ENCODE data around the gene MYBPH.

- TF ChIP-seq, protein P1, sequence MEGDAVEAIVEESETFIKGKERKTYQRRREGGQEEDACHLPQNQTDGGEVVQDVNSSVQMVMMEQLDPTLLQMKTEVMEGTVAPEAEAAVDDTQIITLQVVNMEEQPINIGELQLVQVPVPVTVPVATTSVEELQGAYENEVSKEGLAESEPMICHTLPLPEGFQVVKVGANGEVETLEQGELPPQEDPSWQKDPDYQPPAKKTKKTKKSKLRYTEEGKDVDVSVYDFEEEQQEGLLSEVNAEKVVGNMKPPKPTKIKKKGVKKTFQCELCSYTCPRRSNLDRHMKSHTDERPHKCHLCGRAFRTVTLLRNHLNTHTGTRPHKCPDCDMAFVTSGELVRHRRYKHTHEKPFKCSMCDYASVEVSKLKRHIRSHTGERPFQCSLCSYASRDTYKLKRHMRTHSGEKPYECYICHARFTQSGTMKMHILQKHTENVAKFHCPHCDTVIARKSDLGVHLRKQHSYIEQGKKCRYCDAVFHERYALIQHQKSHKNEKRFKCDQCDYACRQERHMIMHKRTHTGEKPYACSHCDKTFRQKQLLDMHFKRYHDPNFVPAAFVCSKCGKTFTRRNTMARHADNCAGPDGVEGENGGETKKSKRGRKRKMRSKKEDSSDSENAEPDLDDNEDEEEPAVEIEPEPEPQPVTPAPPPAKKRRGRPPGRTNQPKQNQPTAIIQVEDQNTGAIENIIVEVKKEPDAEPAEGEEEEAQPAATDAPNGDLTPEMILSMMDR (IDR thresholded peaks at IDR 0.05): no peak
- TF ChIP-seq POLR2A (IDR thresholded peaks at IDR 0.05; ENCODE audit: low read depth) (no peak), POLR2AphosphoS5 (IDR thresholded peaks at IDR 0.05) (no peak), EP300 (IDR thresholded peaks at IDR 0.05) (no peak)
Observed at GRCh38 chr1:203201516-203202205, 26.0 kb upstream of the MYBPH start.
